Stimulated activated CD4-positive, alpha-beta T cell treated with anti-CD3 and anti-CD28 coated beads, TNF-alpha, amount 100 ng/mL, for 48 hours (primary cell): ENCODE data around the gene GPBP1.
"Not testable (repeated sequence)": the region's sequence is repeated elsewhere in the genome, so short reads cannot be mapped to it uniquely, and the experiment has no call there.

Experiments used
- DNase-seq, 3 donors: peaks; one replicate each; pipeline ENCODE4 v3.0.0-alpha.2; 2020; ENCODE audit warnings: low read depth in 3 of 3

GPBP1 gene

GRCh38 chr5:57285084-57285483 lies 111.2 kb downstream of the GPBP1 start:
- not testable (repeated sequence) for DNase-seq

- no peak for DNase-seq
These were observed 118.0 kb downstream of the GPBP1 start for GRCh38 chr5:57291894-57292293.

- DNase-seq = no peak
These were observed 118.5 kb downstream of the GPBP1 start for GRCh38 chr5:57292336-57292735.

DNA sequence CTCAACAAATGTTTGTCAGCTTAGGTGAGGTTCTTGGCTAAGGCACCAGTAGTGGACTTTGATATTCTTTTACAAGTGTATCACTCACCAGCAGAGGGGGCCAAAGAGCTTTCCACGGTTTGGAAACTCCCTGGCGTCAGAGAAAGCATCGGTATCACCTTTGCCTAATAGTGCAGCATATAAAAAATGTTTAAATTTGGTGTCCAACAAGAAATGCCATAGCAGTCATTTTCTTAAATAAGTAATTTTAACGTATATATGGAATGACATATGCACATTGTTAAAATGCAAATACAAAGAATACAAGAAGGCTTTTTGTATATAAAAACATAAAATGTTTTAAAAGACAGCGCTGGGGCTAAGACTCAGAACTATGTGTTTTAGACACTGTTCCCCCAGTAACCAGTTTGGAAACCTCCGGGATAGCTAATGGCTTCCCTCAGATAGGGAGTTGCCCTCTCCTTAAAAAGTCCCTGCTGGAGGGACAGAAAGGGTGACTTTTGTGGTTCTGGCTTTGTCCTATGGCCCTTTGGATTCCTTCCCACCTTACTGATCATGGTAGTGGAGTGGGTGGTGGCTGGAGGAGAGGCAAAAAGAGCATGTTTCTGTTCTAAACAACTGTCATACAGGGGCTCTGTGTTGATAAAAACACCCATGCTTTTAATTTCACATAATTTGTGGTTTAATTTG lies 124.6 kb downstream of the GPBP1 start:
- peak; percentile 67 to 89 (median 88) for DNase-seq

- peak; percentile 24 to 51 (median 34) for DNase-seq
These were observed 125.2 kb downstream of the GPBP1 start for GRCh38 chr5:57298985-57299491.

DNA sequence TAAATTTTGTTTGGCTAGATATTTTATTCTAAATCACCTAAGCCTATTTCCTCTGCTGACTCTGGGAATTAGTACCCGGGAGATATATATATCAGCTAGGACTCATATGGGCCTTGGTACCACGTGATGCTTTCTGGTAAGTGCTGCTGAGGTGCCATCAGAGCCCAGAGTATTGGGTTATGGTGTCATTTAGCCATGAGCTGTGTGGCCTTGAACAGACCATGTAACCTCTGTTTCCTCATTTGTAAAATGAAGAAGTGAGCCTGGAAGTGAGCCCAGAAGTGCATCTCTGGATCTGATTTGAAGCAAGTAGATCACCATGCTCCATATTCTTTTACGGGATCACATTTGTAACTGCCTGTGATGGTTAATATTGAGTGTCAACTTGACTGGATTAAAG lies 126.1 kb downstream of the GPBP1 start:
- no peak for DNase-seq

DNA sequence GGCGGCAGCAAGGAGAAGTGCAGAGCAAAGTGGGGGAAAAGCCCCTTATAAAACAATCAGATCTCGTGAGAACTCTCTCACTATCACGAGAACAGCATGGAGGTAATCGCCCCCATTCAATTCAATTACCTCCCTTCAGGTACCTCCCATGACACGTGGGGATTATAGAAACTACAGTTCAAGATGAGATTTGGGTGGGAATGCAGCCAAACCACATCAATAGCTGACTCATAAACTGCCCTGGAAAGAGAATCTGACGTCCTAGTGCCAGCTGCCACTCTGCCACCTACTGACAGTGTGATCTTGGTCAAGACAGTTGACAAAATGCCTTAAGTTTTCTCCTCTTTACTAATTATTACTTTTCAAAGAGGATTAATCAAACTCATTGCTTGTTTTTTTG lies 128.3 kb downstream of the GPBP1 start:
- peak; percentile 36 to 59 (median 40) for DNase-seq

DNA sequence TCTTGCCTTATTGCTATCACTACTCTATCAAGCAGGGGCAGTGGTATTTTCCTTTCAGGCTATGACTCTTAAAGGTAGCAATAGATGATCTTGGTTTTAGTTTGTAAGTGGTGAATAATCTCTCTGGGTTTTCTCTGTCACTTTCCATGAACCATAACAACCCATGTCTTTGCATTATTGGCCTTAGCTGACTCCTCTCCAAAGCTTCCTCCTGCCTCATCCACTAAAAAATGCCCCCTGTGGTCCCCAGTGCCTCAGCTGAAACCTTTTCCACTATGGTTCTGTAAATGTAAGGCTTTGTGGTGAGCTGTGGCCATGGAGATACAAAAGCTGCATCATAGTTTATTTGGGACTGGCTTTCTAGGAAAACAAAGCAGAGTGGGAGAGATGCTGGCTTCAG lies 128.8 kb downstream of the GPBP1 start:
- no peak for DNase-seq

DNA sequence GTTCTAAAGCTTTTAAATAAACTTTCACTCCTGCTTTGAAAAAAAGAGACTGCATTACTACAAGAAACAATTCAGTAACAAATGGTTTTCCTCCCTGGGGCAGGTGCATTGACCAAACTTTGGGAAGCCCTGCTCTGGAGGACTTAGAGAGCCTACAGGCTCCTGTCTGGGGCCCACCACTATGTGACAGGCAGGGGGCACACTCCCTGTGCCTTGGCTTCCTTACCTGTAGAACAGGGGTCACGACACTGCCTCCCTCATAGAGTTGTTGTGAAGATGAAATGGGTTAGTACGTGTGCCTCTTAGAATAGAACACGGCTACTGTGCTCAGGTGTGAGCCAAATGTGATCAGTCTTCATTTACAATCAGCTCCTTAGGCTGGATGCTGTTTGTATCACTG lies 130.1 kb downstream of the GPBP1 start:
- no peak for DNase-seq

- DNase-seq = no peak
These were observed 131.1 kb downstream of the GPBP1 start for GRCh38 chr5:57304931-57305330.

DNA sequence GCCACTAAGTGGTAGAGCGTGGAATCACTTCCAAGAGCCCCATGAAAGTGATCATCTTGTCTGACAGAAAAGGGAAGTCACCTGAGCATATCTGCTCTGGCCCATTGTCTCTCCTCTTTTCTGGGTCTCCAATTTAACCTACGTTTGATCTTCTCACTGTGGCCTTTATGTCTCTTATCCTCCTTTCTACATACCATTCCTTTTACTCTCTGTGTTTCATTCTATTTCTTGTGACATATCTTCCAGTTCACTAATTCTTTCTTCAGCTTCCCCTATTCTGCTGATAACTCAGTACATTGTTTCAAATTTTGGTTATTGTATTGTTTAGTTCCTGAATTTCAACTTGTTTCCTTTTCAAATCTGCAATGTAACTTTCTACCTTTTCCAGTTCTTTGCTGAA lies 132.5 kb downstream of the GPBP1 start:
- DNase-seq = no peak

DNA sequence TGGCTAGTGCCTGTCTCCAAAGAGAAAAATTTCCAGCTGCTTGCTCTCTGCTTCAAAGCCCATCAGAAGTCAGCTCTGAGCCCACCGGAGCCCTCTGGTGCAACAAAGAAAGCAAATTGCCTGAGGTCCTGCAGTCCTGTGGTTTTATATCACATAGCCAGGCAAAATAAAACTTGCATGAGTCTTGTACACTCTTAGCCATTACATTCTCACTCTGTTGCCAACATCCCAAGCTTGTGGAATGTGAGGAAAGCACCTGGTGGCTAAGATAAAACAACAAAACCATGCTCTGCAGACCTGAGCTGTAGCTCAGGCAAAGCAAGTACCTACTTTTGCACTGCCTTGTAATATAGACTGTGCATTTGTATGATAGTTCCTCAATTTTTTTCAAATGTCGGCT lies 133.7 kb downstream of the GPBP1 start:
- no peak for DNase-seq

- not testable (repeated sequence) for DNase-seq
These were observed 135.2 kb downstream of the GPBP1 start for GRCh38 chr5:57309022-57309421.

- DNase-seq = no peak
These were observed 137.4 kb downstream of the GPBP1 start for GRCh38 chr5:57311251-57311650.

- DNase-seq = no peak
These were observed 138.3 kb downstream of the GPBP1 start for GRCh38 chr5:57311921-57312735.

- no peak for DNase-seq
These were observed 139.9 kb downstream of the GPBP1 start for GRCh38 chr5:57313716-57314115.
